ENCODE data around the gene ACTMAP. TPM values are rescaled to one million over a fixed set of nuclear protein-coding genes. Genes with fewer than 3 reads are reported as not detected.

The ACTMAP gene
- total and polyA plus RNA-seq, 2 of the 13 experiments (the other 11 are each of a cell fraction or from before 2014, with no cell fraction given): 2.2 to 7.9 TPM

DNA sequence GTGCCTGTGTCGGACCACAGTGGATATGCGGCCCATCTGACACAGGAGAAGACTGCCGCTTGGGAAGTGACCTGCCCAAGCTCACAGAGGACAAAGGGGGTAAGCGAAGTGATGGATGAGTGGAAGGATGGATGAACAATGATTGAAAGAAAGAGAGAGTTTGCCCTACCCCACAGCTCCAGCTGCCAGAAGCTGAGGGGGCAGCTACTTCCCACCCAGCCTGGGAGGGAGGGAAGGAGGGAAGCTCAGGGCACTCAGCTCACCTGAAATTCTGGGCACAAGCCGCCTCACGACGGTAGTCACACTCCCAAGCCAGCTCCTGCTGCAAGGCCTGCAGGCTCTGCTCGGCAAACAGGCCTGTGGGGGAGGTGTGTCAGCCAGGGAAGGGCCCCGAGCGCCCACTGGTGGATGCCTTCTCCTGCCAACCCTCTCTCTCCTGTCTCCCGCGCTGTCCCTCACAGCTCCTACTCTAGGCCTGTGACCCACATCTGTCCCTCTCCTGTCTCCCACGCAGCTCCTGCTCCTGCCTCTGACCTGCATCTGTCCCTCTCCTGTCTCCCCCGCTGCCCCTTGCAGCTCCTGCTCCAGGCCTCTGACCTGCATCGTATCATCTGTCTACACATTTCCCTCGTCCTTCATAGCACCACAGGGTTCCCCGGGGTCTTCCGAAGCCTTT is 47.8 kb downstream of the ACTMAP start:
- Histone ChIP-seq H3K4me2 (ENCODE audit: low read depth, low read length) (no peak overlapping the region), H3K27me3 (ENCODE audit: control insufficient read depth in 1 of 2, insufficient read depth in 2 of 2, low read length in 2 of 2) (no peaks in the 10 kb centered on the region), H2AFZ (ENCODE audit: low read length) (no peak overlapping the region), H3K9ac (ENCODE audit: insufficient read depth, low read depth, low read length) (peak overlapping the region; percentile 38; the same call in 1 of the 2 replicates), H3K9me3 (ENCODE audit: low read length) (no peaks in the 10 kb centered on the region), H4K20me1 (ENCODE audit: insufficient read depth, low read length) (no peaks in the 10 kb centered on the region), H3K4me3 (replicated peaks in 1 of 3; ENCODE audit: insufficient read depth in 1 of 3, low read depth in 2 of 3, low read length in 3 of 3) (no peak overlapping the region), H3K4me1 (ENCODE audit: insufficient read depth, low read length) (peaks cover 7% of the 10 kb centered on the region; the same call in 1 of the 2 replicates), H3K36me3 (replicated peaks in 1 of 2; ENCODE audit: control insufficient read depth in 1 of 2, insufficient read depth in 2 of 2, low read length in 2 of 2) (peaks cover 8 to 21% of the 10 kb centered on the region in 2 experiments; a peak in 4 of 5 replicates), H3K79me2 (ENCODE audit: insufficient read depth, low read length) (no peaks in the 10 kb centered on the region), H3K27ac (ENCODE audit: extremely low read length, insufficient read depth, low read length) (no peak overlapping the region)
- in situ Hi-C loops (cut with HindIII; ENCODE audit: extremely low pct_ligation_motif_present, low pct_unique_long_range_greater_than_20kb) (loop anchor here (5.0 kb wide), 1 partner anchor 40 kb away; no protein-coding TSS in a partner anchor), intact Hi-C loops (cut with micrococcal nuclease; ENCODE audit: unreplicated experiment) (loop anchor here (1.0 kb wide), 1 partner anchor 39 kb away; no protein-coding TSS in a partner anchor)
- ChIA-PET CTCF (ENCODE audit: low intra/inter-chr PET ratio, low total read pairs) (interaction anchor here (1.4 to 2.2 kb wide), 2 partner anchors 40 to 68 kb away, joined by 5 to 19 read pairs; no protein-coding TSS in a partner anchor), POLR2A (interaction anchor here (0.7 to 1.1 kb wide), 2 partner anchors 40 to 48 kb away, joined by 3 to 4 read pairs; partner anchors contain the start of gene ACTMAP)
- ATAC-seq (peak; percentile 98), FAIRE-seq (peak; percentile 34), DNase-seq (ENCODE audit: low spot score) (peak; percentile 50)
- BruUV-seq (replicated peaks): no TSS peak
- 58% methylated on average over 16 of the region's 18 CpGs for WGBS (ENCODE audit: low lambda C conversion rate)
- TF ChIP-seq YEATS4 (CRISPR knock-in tag; IDR thresholded peaks at IDR 0.05; ENCODE audit: borderline replicate concordance) (no peak), SMARCC2 (IDR thresholded peaks at IDR 0.05) (no peak), ZNF713 (CRISPR knock-in tag; IDR thresholded peaks at IDR 0.05) (no peak), HMGXB3 (CRISPR knock-in tag; IDR thresholded peaks at IDR 0.05; ENCODE audit: borderline replicate concordance) (no peak), ZBTB10 (CRISPR knock-in tag; IDR thresholded peaks at IDR 0.05; ENCODE audit: borderline replicate concordance) (no peak), POGK (CRISPR knock-in tag; conservative IDR thresholded peaks at IDR 0.05) (no peak), TIGD3 (CRISPR knock-in tag; IDR thresholded peaks at IDR 0.05; ENCODE audit: borderline replicate concordance) (no peak), ZC3H4 (CRISPR knock-in tag; IDR thresholded peaks at IDR 0.05; ENCODE audit: borderline replicate concordance) (no peak), HNF4G (IDR thresholded peaks at IDR 0.05; ENCODE audit: borderline replicate concordance, low read depth, low read length) (no peak), HNF4G (CRISPR knock-in tag; IDR thresholded peaks at IDR 0.05; ENCODE audit: borderline replicate concordance, low read depth) (no peak), ZNF33B (CRISPR knock-in tag; IDR thresholded peaks at IDR 0.05) (no peak), KLF11 (CRISPR knock-in tag; IDR thresholded peaks at IDR 0.05) (no peak), EED (CRISPR knock-in tag; IDR thresholded peaks at IDR 0.05) (no peak)
